ENCODE measurements around the gene MYDGF.

DNA sequence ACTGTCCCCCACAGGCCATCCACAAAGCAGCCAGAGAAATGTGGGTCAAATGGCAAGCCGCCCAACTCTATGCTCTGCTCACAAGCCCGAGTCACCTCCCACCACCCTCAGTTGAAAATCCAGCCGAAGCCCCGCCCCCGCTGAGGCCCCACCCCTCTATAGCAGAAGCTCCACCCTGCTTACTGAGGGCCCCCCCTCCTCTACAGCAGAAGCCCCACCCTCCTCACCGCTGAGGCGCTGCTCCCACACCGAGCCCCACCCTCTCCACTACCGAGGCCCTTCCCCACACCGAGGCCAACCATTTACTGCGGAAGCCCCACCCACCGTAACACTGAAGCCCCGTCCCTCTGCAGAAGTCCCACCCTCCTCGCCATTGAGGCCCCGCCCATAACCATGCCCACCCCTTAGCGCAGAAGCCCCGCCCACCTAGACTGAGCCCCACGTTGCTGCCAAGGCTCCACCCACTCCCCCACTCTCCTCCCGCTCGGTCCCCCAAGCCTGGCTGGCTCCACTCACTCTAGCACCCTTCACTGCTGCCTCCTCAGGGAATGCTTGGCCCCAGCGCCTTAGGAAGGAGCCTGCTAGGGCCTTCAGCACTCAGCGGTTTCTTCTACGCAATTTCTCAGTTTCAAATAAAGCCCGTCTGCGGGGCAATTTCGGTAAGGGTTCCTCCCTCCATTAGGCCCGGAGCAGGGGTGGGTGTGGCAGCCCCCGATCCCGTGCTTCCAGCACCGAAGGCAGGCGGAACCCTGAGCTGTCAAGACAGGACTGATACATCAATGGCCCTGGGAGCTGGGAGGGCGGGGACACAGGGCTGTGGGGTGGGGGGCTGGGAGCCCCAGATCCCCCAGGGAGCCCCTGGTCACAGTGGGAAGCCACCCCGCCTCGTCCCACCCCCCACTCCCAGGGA lies 9.0 kb upstream of the MYDGF start:
- TF ChIP-seq CTCF (conservative IDR thresholded peaks at IDR 0.05), result no peak
- TF ChIP-seq ZFX (IDR thresholded peaks at IDR 0.05), result no peak

All from C4-2B (cell line).